Hepatocyte (in vitro differentiated cells): ENCODE results near the gene IL17B.

Source experiments
- CTCF ChIP-seq: fragments of 200-600 bp; sonication (generic); IDR thresholded peaks from 2 replicates; pipeline ENCODE4 v1.5.1; 2016; ENCODE audit warnings: antibody characterized with exemption, mild to moderate bottlenecking; ENCODE audit not compliant: poor library complexity
- EZH2 ChIP-seq: fragments of 200-600 bp; sonication (generic); IDR thresholded peaks from 2 replicates; pipeline ENCODE4 v1.6.1; 2016; ENCODE audit warnings: antibody characterized with exemption, mild to moderate bottlenecking, borderline replicate concordance
- EZH2phosphoT487 ChIP-seq: fragments of 200-600 bp; sonication (generic); IDR thresholded peaks from one replicate; pipeline ENCODE4 v1.6.1; 2018; ENCODE audit warnings: antibody characterized with exemption, mild to moderate bottlenecking, low read depth, moderate library complexity; ENCODE audit not compliant: unreplicated experiment, severe bottlenecking

DNA sequence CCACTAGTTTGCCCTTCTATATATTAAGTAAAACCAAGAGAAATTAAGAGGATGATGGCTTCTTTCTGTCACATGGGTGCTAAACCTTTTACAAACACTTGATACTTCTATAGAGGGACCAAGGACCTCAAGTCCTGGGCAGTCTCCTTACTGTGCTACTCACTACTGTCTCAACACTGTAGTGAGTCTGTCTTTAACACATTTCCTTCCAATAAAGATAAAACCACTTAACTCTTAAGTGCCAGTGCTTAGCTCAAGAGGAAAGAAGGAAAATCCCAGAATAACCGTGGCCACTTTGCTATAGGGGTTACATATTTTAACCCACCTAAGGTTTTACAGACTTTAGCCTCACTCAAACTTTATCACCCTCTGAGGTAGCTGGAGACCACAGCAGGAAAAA, 38.2 kb downstream of the IL17B start:
- TF ChIP-seq CTCF (no peak), EZH2phosphoT487 (no peak), EZH2 (no peak)
